ENCODE data around the gene CRIM1.

- TF ChIP-seq CTCF (conservative IDR thresholded peaks at IDR 0.05 in 1 of 2, IDR thresholded peaks at IDR 0.05 in 1 of 2; ENCODE audit: low read depth in 1 of 2, low read length in 2 of 2) (peak in 1 of 2 donors; percentile 9), EZH2 (IDR thresholded peaks at IDR 0.05; ENCODE audit: low read length, missing control alignments) (no peak)
These were observed 190.4 kb downstream of the CRIM1 start for GRCh38 chr2:36545871-36546416.

Data from fibroblast of lung (primary cell).